ENCODE results near the gene MAB21L4. TPM values are rescaled to one million over a fixed set of nuclear protein-coding genes. Genes with fewer than 3 reads are reported as not detected.

The MAB21L4 gene
- total RNA-seq, 1 experiment from 2014 or later: 0.21 TPM

- H3K9me3 ChIP-seq (ENCODE audit: control insufficient read depth, insufficient read depth, low read depth, low read length): no peaks in the 10 kb centered on the region
- BruUV-seq (replicated peaks): no TSS peak
- H3K4me3 ChIP-seq (ENCODE audit: low read depth in 2 of 2, low read length in 2 of 2): no peak overlapping the region
- in situ Hi-C loops (cut with HindIII; ENCODE audit: low pct_unique_long_range_greater_than_20kb, low sequenced_read_pairs) (no loop called here), intact Hi-C loops (cut with micrococcal nuclease; ENCODE audit: unreplicated experiment) (no loop called here)
- POLR2A ChIA-PET: no interaction called here
- H3K4me1 ChIP-seq (ENCODE audit: control insufficient read depth, insufficient read depth, low read length): peaks cover 64% of the 10 kb centered on the region
- no peak for ATAC-seq
- no peaks in the 10 kb centered on the region for H3K27me3 ChIP-seq (ENCODE audit: control insufficient read depth, insufficient read depth, low read length)
- peak overlapping the region; percentile 53 for H3K27ac ChIP-seq (ENCODE audit: low read length)
- H3K36me3 ChIP-seq (ENCODE audit: control insufficient read depth, insufficient read depth, low read length): no peaks in the 10 kb centered on the region
- DNase-seq (ENCODE audit: low read depth, low spot score): no peak
- CTCF ChIA-PET: no interaction called here
- TF ChIP-seq TCF7L2 (IDR thresholded peaks at IDR 0.05; ENCODE audit: low read depth, low read length) (no peak), POLR2AphosphoS5 (IDR thresholded peaks at IDR 0.05; ENCODE audit: low read depth, low read length) (no peak), SIN3A (IDR thresholded peaks at IDR 0.05; ENCODE audit: borderline replicate concordance, insufficient read depth, low read depth, low read length) (no peak), CTCF (IDR thresholded peaks at IDR 0.05) (no peak)
- TF ChIP-seq, protein P1, sequence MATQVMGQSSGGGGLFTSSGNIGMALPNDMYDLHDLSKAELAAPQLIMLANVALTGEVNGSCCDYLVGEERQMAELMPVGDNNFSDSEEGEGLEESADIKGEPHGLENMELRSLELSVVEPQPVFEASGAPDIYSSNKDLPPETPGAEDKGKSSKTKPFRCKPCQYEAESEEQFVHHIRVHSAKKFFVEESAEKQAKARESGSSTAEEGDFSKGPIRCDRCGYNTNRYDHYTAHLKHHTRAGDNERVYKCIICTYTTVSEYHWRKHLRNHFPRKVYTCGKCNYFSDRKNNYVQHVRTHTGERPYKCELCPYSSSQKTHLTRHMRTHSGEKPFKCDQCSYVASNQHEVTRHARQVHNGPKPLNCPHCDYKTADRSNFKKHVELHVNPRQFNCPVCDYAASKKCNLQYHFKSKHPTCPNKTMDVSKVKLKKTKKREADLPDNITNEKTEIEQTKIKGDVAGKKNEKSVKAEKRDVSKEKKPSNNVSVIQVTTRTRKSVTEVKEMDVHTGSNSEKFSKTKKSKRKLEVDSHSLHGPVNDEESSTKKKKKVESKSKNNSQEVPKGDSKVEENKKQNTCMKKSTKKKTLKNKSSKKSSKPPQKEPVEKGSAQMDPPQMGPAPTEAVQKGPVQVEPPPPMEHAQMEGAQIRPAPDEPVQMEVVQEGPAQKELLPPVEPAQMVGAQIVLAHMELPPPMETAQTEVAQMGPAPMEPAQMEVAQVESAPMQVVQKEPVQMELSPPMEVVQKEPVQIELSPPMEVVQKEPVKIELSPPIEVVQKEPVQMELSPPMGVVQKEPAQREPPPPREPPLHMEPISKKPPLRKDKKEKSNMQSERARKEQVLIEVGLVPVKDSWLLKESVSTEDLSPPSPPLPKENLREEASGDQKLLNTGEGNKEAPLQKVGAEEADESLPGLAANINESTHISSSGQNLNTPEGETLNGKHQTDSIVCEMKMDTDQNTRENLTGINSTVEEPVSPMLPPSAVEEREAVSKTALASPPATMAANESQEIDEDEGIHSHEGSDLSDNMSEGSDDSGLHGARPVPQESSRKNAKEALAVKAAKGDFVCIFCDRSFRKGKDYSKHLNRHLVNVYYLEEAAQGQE (IDR thresholded peaks at IDR 0.05; ENCODE audit: insufficient read depth in 1 of 2, low read depth in 2 of 2, low read length in 1 of 2): no peak
Observed at GRCh38 chr2:240920783-240921231, 24.9 kb upstream of the MAB21L4 start.

- ChIA-PET POLR2A (interaction anchor here (0.6 kb wide), 1 partner anchor 598 kb away, joined by 20 read pairs; no protein-coding TSS in a partner anchor), CTCF (interaction anchor here (0.6 to 1.1 kb wide), 2 partner anchors 16 to 69 kb away, joined by 3 to 5 read pairs; no protein-coding TSS in a partner anchor)
- Histone ChIP-seq H3K4me3 (ENCODE audit: low read depth in 2 of 2, low read length in 2 of 2) (no peak overlapping the region), H3K27ac (ENCODE audit: low read length) (no peak overlapping the region), H3K9me3 (ENCODE audit: control insufficient read depth, insufficient read depth, low read depth, low read length) (no peaks in the 10 kb centered on the region), H3K4me1 (ENCODE audit: control insufficient read depth, insufficient read depth, low read length) (peaks cover 64% of the 10 kb centered on the region), H3K27me3 (ENCODE audit: control insufficient read depth, insufficient read depth, low read length) (no peaks in the 10 kb centered on the region), H3K36me3 (ENCODE audit: control insufficient read depth, insufficient read depth, low read length) (no peaks in the 10 kb centered on the region)
- ATAC-seq (no peak), DNase-seq (ENCODE audit: low read depth, low spot score) (no peak)
- TF ChIP-seq, protein P1 (IDR thresholded peaks at IDR 0.05; ENCODE audit: insufficient read depth in 1 of 2, low read depth in 2 of 2, low read length in 1 of 2): no peak
- TF ChIP-seq CTCF (IDR thresholded peaks at IDR 0.05): no peak
- no peak for TF ChIP-seq SIN3A (IDR thresholded peaks at IDR 0.05; ENCODE audit: borderline replicate concordance, insufficient read depth, low read depth, low read length)
- TF ChIP-seq POLR2AphosphoS5 (IDR thresholded peaks at IDR 0.05; ENCODE audit: low read depth, low read length): no peak
- TF ChIP-seq TCF7L2 (IDR thresholded peaks at IDR 0.05; ENCODE audit: low read depth, low read length): no peak
- BruUV-seq (replicated peaks): no TSS peak
- in situ Hi-C loops (cut with HindIII; ENCODE audit: low pct_unique_long_range_greater_than_20kb, low sequenced_read_pairs): no loop called here
- intact Hi-C loops (cut with micrococcal nuclease; ENCODE audit: unreplicated experiment): no loop called here
Observed at GRCh38 chr2:240919786-240920782, 24.1 kb upstream of the MAB21L4 start.
